Transverse colon (tissue), 4 donors: ENCODE measurements around the gene LINGO3. TPM values are rescaled to one million over a fixed set of nuclear protein-coding genes. Genes with fewer than 3 reads are reported as not detected.

Experiments
- DNase-seq: peaks from one replicate; pipeline ENCODE4 v3.0.0-alpha.2; 2019
- H3K27ac ChIP-seq, 4 donors: fragments of 200-600 bp; sonication (generic); 2 replicates each; pipeline ENCODE4 v1.5.1; 2016 to 2018; ENCODE audit warnings: inconsistent platforms in 4 of 4
- H3K27me3 ChIP-seq: fragments of 200-600 bp; sonication (generic); 2 replicates; pipeline ENCODE4 v1.5.1; 2017; ENCODE audit warnings: inconsistent platforms
- H3K36me3 ChIP-seq, 4 donors: fragments of 200-600 bp; sonication (generic); 2 replicates each; pipeline ENCODE4 v1.5.1; 2017 to 2019; ENCODE audit warnings: inconsistent platforms in 4 of 4
- H3K4me1 ChIP-seq, 4 donors: fragments of 200-600 bp; sonication (generic); 2 replicates each; pipeline ENCODE4 v1.5.1; 2017 to 2020; ENCODE audit warnings: inconsistent platforms in 4 of 4
- H3K4me3 ChIP-seq, 4 donors: fragments of 200-600 bp; sonication (generic); 1 replicate in 1 of 4; 2 replicates in 3 of 4; pipeline versions ENCODE4 v1.5.1 to v1.6.1; 2017 to 2019; ENCODE audit warnings: inconsistent platforms in 4 of 4
- H3K9me3 ChIP-seq, 2 donors: fragments of 200-600 bp; sonication (generic); 2 replicates each; pipeline ENCODE4 v1.5.1; 2017 to 2019; ENCODE audit warnings: inconsistent platforms in 2 of 2
- EP300 ChIP-seq: sonication (generic); formaldehyde crosslinking; IDR thresholded peaks from one replicate; pipeline ENCODE4 v1.6.1; 2017; ENCODE audit warnings: antibody characterized with exemption, low read depth
- POLR2A ChIP-seq: fragments of 450-650 bp; IDR thresholded peaks from one replicate; pipeline ENCODE4 v1.6.1; 2016; ENCODE audit warnings: antibody characterized with exemption, mild to moderate bottlenecking, moderate library complexity
- POLR2AphosphoS5 ChIP-seq, 3 donors: sonication (generic); formaldehyde crosslinking; IDR thresholded peaks; one replicate each; pipeline ENCODE4 v1.6.1; 2016; ENCODE audit warnings: antibody characterized with exemption in 3 of 3
- WGBS, 2 donors: methylation state at CpG; one replicate each; pipeline ENCODE4 v1.1.5; 2018; ENCODE audit warnings: low coverage in 1 of 2; 5-methylcytosine and 5-hydroxymethylcytosine counted together
- in situ Hi-C, 4 donors: fragments of 200-750 bp; cut with MboI; loops; one replicate each; pipeline versions ENCODE4 v1.15.0 to v1.15.1; 2017; ENCODE audit warnings: low sequenced_read_pairs in 3 of 4, low pct_ligation_motif_present in 1 of 4, low pct_unique_long_range_greater_than_20kb in 1 of 4
- intact Hi-C: fragments of 100-400 bp; cut with DNase I; formaldehyde crosslinking; loops from one replicate; pipeline ENCODE4 v1.15.1; 2023; ENCODE audit warnings: low total_unique reads
- total RNA-seq, 4 donors: library from RNA; depleted of rRNA; stranded (reverse); fragments of >200 nt; gene quantifications; one replicate each; pipeline ENCODE4 v1.1.0, GENCODE V29; 2016
- TF ChIP-seq, protein P1 (sequence below), 5 experiments: fragments of 200-600 bp in 3 of 5; fragments of 450-650 bp in 2 of 5; sonication (generic) in 3 of 5; IDR thresholded peaks; 1 replicate in 2 of 5; 2 replicates in 3 of 5; pipeline ENCODE4 v1.5.1; 2016 to 2017; ENCODE audit warnings: antibody characterized with exemption in 5 of 5, inconsistent platforms in 3 of 5, mild to moderate bottlenecking in 2 of 5, moderate library complexity in 1 of 5

The LINGO3 gene
- total RNA-seq, 4 donors from 2014 or later: 0.27 to 1.5 (median 0.64) TPM; not detected in 1

DNA sequence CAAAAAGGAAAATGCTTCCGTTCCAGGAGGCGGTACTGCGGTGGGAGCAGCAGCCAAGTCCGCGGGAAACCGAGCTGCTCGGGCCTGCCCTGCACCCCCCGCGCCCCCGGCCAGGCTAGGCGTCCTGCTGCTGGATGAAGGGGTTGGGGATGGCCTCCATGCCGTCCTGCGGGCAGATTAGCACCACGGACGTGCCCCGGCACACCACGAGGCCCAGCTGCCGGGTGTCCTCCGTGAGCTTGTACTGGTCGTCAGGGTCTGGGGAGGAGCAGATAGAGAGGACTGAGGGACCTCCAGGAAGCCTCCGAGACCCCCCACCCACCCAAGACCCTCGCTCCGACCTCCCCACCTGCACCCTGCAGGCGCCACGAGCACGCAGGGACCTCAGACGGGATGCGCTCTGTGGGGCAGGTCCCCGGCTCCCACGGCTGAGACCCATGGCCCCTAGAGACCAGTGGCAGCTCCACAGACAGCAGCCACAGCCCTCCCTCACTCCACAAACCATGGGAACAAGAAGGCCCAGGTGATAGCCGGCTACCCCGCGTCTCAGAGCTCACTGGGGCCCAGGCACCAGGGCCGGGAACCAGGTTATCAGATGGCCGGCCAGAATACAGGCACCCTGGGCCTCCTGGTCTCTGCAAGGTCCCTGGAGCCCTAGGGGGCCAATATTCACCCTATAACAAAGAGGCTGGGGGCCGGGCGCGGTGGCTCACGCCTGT is 13.8 kb upstream of the LINGO3 start:
- TF ChIP-seq, protein P1, sequence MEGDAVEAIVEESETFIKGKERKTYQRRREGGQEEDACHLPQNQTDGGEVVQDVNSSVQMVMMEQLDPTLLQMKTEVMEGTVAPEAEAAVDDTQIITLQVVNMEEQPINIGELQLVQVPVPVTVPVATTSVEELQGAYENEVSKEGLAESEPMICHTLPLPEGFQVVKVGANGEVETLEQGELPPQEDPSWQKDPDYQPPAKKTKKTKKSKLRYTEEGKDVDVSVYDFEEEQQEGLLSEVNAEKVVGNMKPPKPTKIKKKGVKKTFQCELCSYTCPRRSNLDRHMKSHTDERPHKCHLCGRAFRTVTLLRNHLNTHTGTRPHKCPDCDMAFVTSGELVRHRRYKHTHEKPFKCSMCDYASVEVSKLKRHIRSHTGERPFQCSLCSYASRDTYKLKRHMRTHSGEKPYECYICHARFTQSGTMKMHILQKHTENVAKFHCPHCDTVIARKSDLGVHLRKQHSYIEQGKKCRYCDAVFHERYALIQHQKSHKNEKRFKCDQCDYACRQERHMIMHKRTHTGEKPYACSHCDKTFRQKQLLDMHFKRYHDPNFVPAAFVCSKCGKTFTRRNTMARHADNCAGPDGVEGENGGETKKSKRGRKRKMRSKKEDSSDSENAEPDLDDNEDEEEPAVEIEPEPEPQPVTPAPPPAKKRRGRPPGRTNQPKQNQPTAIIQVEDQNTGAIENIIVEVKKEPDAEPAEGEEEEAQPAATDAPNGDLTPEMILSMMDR (IDR thresholded peaks at IDR 0.05): no peak
- TF ChIP-seq POLR2A (no peak), POLR2AphosphoS5 (IDR thresholded peaks at IDR 0.05) (no peak), EP300 (no peak)
- Histone ChIP-seq H3K4me3 (no peak overlapping the region), H3K27ac (no peak overlapping the region), H3K36me3 (peaks cover 0 to 3% (median 0%) of the 10 kb centered on the region in 4 donors), H3K4me1 (peaks cover under 1 to 5% (median 3%) of the 10 kb centered on the region in 4 donors), H3K27me3 (no peaks in the 10 kb centered on the region), H3K9me3 (no peaks in the 10 kb centered on the region)
- no peak for DNase-seq
- 80 to 94% methylated on average over 1 to 39 of the region's 39 CpGs for WGBS, 2 donors
- in situ Hi-C loops: loop anchor here in 1 of 4 donors (25.0 kb wide), 1 partner anchor 291 kb away; no protein-coding TSS in a partner anchor
- intact Hi-C loops: loop anchor here (10.0 kb wide), 1 partner anchor 167 kb away; the partner anchor contains the start of gene AP3D1

DNA sequence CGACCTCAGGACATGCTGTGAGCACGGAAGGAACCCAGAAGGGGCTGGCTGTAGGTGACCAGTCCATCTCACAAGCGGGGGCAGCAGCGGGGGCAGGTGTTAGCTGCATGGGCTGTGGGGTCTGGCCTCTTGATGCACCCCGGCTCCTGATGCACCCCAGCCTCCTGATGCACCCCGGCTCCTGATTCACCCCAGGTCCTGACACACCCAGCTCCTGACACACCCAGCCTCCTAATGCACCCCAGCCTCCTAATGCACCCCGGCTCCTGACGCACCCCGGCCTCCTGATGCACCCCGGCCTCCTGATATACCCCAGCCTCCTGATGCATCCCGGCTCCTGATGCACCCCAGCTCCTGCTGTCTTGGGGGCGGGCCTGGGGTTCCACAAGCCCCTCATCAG is 13.0 kb upstream of the LINGO3 start:
- Histone ChIP-seq H3K4me3 (no peak overlapping the region), H3K36me3 (peaks cover 0 to 3% (median 0%) of the 10 kb centered on the region in 4 donors), H3K9me3 (no peaks in the 10 kb centered on the region), H3K4me1 (peaks cover 0 to 2% (median 0%) of the 10 kb centered on the region in 4 donors), H3K27me3 (no peaks in the 10 kb centered on the region), H3K27ac (no peak overlapping the region)
- intact Hi-C loops: loop anchor here (10.0 kb wide), 1 partner anchor 166 kb away; the partner anchor contains the start of gene AP3D1
- in situ Hi-C loops: loop anchor here in 1 of 4 donors (25.0 kb wide), 1 partner anchor 291 kb away; no protein-coding TSS in a partner anchor
- DNase-seq: no peak
- 95% methylated on average over 12 of the region's 12 CpGs; no CpG with 5 or more reads in 1 of the 2 donors for WGBS, 2 donors
- TF ChIP-seq POLR2A (no peak), POLR2AphosphoS5 (IDR thresholded peaks at IDR 0.05) (no peak), EP300 (no peak)
- TF ChIP-seq, protein P1 (IDR thresholded peaks at IDR 0.05): no peak

DNA sequence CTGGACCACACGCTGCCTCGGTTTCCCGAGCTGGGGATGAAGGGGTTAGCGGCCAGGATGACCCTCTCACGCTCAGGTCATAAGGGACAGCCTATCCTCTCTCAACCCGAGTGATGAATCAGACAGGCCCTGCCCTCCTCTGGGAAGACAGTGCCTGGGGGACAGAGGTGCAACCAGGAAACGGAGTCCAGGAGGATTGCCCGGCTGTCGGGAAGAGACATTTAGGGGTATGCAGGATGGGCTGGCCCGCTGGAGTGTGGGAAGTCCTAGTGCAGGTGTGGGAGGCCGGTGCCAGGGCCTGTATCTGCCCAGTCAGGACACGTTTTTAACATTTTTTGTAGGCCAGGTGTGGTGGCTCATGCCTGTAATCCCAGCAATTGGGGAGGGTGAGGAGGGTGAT is 12.1 kb upstream of the LINGO3 start:
- no peak overlapping the region for H3K4me3 ChIP-seq
- H3K4me1 ChIP-seq: peaks cover 0 to 3% (median 0%) of the 10 kb centered on the region in 4 donors
- intact Hi-C loops (loop anchor here (10.0 kb wide), 1 partner anchor 165 kb away; the partner anchor contains the start of gene AP3D1), in situ Hi-C loops (loop anchor here in 1 of 4 donors (25.0 kb wide), 1 partner anchor 292 kb away; no protein-coding TSS in a partner anchor)
- TF ChIP-seq POLR2A (no peak), POLR2AphosphoS5 (IDR thresholded peaks at IDR 0.05) (no peak), EP300 (no peak)
- TF ChIP-seq, protein P1 (IDR thresholded peaks at IDR 0.05): no peak
- H3K27me3 ChIP-seq: no peaks in the 10 kb centered on the region
- peaks cover 0 to 3% (median 0%) of the 10 kb centered on the region in 4 donors for H3K36me3 ChIP-seq
- 76% methylated on average over 12 of the region's 12 CpGs; no CpG with 5 or more reads in 1 of the 2 donors for WGBS, 2 donors
- H3K9me3 ChIP-seq: peaks cover 1 to 3% of the 10 kb centered on the region in 2 donors
- H3K27ac ChIP-seq: no peak overlapping the region
- DNase-seq: no peak

- peaks cover 4% of the 10 kb centered on the region for H3K27me3 ChIP-seq
- no peak overlapping the region for H3K27ac ChIP-seq
- peaks cover 0 to 3% (median 0%) of the 10 kb centered on the region in 4 donors for H3K4me1 ChIP-seq
- 88% methylated on average over 20 of the region's 20 CpGs; no CpG with 5 or more reads in 1 of the 2 donors for WGBS, 2 donors
- TF ChIP-seq EP300: no peak
- TF ChIP-seq, protein P1 (IDR thresholded peaks at IDR 0.05): no peak
- no peak for TF ChIP-seq POLR2A
- TF ChIP-seq POLR2AphosphoS5 (IDR thresholded peaks at IDR 0.05): no peak
- no peak overlapping the region for H3K4me3 ChIP-seq
- DNase-seq: no peak
- H3K36me3 ChIP-seq: peaks cover 0 to 3% (median 0%) of the 10 kb centered on the region in 4 donors
- intact Hi-C loops (no loop called here), in situ Hi-C loops (loop anchor here in 1 of 4 donors (25.0 kb wide), 1 partner anchor 293 kb away; no protein-coding TSS in a partner anchor)
- peaks cover 6 to 7% of the 10 kb centered on the region in 2 donors for H3K9me3 ChIP-seq
Observed at GRCh38 chr19:2319551-2319950, 11.6 kb upstream of the LINGO3 start.
